ENCODE data around the gene TTR.

The TTR gene

DNA sequence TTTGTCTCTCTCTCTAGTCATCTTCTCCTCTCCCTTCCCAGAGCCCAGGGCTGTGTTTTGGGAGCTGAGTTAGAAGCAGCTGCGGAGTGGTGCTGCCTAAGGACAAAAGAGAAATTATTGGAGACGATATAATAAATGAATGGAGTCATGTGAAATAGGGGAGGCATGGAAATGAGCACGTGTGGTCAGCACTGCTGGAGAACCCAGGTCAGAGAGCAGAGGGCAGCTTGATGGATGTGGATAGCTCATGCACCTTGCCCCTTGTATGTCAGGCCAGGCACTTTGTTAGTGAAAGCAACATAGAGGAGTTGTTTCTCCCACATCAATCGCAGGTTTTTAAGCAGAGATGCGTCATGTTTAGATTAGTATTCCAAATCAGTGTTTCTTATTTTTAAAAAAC, 15.7 kb downstream of the TTR start:
- Histone ChIP-seq H3K27ac (replicated peaks) (no peak overlapping the region), H3K27me3 (ENCODE audit: insufficient read depth, poor library complexity, severe bottlenecking) (no peaks in the 10 kb centered on the region), H3K4me3 (replicated peaks; ENCODE audit: insufficient read depth, low read length) (no peak overlapping the region)
- DNase-seq (ENCODE audit: low read depth in 1 of 2, low spot score in 1 of 2) = no peak
- TF ChIP-seq SPI1 (IDR thresholded peaks at IDR 0.05; ENCODE audit: borderline replicate concordance, low read depth) = no peak
- TF ChIP-seq, protein P1, sequence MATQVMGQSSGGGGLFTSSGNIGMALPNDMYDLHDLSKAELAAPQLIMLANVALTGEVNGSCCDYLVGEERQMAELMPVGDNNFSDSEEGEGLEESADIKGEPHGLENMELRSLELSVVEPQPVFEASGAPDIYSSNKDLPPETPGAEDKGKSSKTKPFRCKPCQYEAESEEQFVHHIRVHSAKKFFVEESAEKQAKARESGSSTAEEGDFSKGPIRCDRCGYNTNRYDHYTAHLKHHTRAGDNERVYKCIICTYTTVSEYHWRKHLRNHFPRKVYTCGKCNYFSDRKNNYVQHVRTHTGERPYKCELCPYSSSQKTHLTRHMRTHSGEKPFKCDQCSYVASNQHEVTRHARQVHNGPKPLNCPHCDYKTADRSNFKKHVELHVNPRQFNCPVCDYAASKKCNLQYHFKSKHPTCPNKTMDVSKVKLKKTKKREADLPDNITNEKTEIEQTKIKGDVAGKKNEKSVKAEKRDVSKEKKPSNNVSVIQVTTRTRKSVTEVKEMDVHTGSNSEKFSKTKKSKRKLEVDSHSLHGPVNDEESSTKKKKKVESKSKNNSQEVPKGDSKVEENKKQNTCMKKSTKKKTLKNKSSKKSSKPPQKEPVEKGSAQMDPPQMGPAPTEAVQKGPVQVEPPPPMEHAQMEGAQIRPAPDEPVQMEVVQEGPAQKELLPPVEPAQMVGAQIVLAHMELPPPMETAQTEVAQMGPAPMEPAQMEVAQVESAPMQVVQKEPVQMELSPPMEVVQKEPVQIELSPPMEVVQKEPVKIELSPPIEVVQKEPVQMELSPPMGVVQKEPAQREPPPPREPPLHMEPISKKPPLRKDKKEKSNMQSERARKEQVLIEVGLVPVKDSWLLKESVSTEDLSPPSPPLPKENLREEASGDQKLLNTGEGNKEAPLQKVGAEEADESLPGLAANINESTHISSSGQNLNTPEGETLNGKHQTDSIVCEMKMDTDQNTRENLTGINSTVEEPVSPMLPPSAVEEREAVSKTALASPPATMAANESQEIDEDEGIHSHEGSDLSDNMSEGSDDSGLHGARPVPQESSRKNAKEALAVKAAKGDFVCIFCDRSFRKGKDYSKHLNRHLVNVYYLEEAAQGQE (IDR thresholded peaks at IDR 0.05; ENCODE audit: insufficient replicate concordance, low read depth) = no peak

- DNase-seq (ENCODE audit: low read depth in 1 of 2, low spot score in 1 of 2) = no peak
- Histone ChIP-seq H3K27me3 (ENCODE audit: insufficient read depth, poor library complexity, severe bottlenecking) (no peaks in the 10 kb centered on the region), H3K4me3 (replicated peaks; ENCODE audit: insufficient read depth, low read length) (no peak overlapping the region), H3K27ac (replicated peaks) (no peak overlapping the region)
- TF ChIP-seq, protein P1 (IDR thresholded peaks at IDR 0.05; ENCODE audit: insufficient replicate concordance, low read depth) = no peak
- no peak for TF ChIP-seq CTCF (IDR thresholded peaks at IDR 0.05; ENCODE audit: insufficient read depth, low read length)
- no peak for TF ChIP-seq SPI1 (IDR thresholded peaks at IDR 0.05; ENCODE audit: borderline replicate concordance, low read depth)
- no peak for TF ChIP-seq POLR2AphosphoS5 (IDR thresholded peaks at IDR 0.05; ENCODE audit: low read depth)
- TF ChIP-seq GABPA (IDR thresholded peaks at IDR 0.05; ENCODE audit: low read depth) = no peak
Measured at GRCh38 chr18:31609886-31610285, 18.2 kb downstream of the TTR start.

GRCh38 chr18:31610286-31611205, 18.9 kb downstream of the TTR start:
- no peak for TF ChIP-seq GABPA (IDR thresholded peaks at IDR 0.05; ENCODE audit: low read depth)
- no peak for TF ChIP-seq SPI1 (IDR thresholded peaks at IDR 0.05; ENCODE audit: borderline replicate concordance, low read depth)
- TF ChIP-seq CTCF (IDR thresholded peaks at IDR 0.05; ENCODE audit: insufficient read depth, low read length) = no peak
- TF ChIP-seq, protein P1 (IDR thresholded peaks at IDR 0.05; ENCODE audit: insufficient replicate concordance, low read depth) = no peak
- no peak for TF ChIP-seq POLR2AphosphoS5 (IDR thresholded peaks at IDR 0.05; ENCODE audit: low read depth)
- Histone ChIP-seq H3K4me3 (replicated peaks; ENCODE audit: insufficient read depth, low read length) (no peak overlapping the region), H3K27ac (replicated peaks) (no peak overlapping the region), H3K27me3 (ENCODE audit: insufficient read depth, poor library complexity, severe bottlenecking) (no peaks in the 10 kb centered on the region)
- DNase-seq (ENCODE audit: low read depth in 1 of 2, low spot score in 1 of 2) = no peak

Data from HL-60 (cell line).